ENCODE measurements around the gene CYLD. TPM values are rescaled to one million over a fixed set of nuclear protein-coding genes. Genes with fewer than 3 reads are reported as not detected.

Gene CYLD
- total RNA-seq, 2 donors from 2014 or later, result 28.1 to 30.2 TPM

DNA sequence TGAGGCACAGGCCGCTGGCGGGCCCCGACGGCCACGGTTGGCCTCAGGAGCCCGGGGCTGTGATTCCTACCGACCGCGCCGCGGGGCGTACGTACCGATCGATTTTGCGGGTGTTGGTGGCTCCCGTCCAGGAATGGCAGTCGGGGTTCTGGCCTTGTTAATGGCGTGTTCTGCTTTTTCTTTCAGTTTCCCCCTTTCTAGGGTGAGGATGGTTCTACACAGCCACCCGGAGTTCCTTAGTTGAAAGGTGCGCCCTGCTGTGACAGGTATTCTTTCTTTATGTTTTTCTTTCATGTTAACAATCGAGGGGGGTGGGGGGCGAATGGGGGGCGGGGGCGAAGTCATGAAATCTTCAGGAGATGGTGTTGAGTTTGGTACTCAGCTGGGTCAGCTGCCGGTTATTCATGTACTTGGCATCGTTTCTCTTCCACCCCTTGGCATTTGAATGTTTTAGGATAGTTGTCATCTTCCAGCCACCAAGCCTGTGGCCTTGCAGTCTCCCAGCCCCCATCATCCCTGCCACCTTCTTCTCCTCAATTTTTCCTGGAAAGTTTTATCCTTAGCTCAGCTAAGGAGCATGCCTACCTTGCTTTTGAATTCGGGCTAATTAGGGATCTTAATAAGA is 802 bp downstream of the CYLD start:
- TF ChIP-seq, protein P1, sequence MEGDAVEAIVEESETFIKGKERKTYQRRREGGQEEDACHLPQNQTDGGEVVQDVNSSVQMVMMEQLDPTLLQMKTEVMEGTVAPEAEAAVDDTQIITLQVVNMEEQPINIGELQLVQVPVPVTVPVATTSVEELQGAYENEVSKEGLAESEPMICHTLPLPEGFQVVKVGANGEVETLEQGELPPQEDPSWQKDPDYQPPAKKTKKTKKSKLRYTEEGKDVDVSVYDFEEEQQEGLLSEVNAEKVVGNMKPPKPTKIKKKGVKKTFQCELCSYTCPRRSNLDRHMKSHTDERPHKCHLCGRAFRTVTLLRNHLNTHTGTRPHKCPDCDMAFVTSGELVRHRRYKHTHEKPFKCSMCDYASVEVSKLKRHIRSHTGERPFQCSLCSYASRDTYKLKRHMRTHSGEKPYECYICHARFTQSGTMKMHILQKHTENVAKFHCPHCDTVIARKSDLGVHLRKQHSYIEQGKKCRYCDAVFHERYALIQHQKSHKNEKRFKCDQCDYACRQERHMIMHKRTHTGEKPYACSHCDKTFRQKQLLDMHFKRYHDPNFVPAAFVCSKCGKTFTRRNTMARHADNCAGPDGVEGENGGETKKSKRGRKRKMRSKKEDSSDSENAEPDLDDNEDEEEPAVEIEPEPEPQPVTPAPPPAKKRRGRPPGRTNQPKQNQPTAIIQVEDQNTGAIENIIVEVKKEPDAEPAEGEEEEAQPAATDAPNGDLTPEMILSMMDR (IDR thresholded peaks at IDR 0.05), result no peak
- TF ChIP-seq POLR2AphosphoS5 (IDR thresholded peaks at IDR 0.05) (no peak), POLR2A (IDR thresholded peaks at IDR 0.05) (no peak)
- intact Hi-C loops (cut with DNase I), result loop anchor here (5.0 to 10.0 kb wide), 2 partner anchors 45 to 378 kb away; partner anchors contain the start of gene BRD7

DNA sequence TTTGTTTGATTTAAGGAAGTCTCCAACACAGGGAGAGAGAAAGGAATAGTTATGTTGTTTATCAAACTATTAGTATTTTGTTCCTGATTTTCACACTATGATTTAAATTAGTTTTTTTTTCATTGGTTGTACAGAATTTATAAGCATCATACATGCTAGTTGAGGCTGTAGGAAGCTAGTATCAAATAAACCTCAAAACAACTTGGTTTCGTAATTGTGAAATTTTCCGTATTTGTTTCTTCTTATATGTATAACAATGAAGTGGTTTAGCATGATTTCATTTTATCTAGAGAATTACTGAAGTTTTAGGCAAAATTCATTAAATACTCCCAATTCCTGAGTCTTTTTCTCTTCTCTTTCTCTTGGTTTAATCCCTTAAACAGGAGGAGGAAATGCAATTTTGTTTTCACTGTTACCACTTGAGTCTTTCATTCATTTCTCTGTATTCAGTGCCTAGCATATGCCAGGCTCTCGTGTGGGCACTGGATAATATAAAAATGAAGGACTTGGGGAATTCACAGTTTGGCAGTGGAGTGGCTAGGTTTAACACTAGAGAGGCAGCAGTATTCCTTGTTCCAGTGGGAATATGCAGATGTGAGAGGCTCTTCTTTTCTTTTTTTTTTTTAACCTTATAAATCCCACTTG is 1.8 kb downstream of the CYLD start:
- DNase-seq (ENCODE audit: low spot score), result no peak
- H3K4me1 ChIP-seq (replicated peaks), result no peaks in the 10 kb centered on the region
- intact Hi-C loops (cut with DNase I), result loop anchor here (5.0 to 10.0 kb wide), 2 partner anchors 46 to 379 kb away; partner anchors contain the start of gene BRD7
- H3K27ac ChIP-seq, result no peak overlapping the region
- no peak overlapping the region for H3K4me3 ChIP-seq
- H3K36me3 ChIP-seq, result no peaks in the 10 kb centered on the region
- no peaks in the 10 kb centered on the region for H3K27me3 ChIP-seq (replicated peaks; ENCODE audit: insufficient read depth)
- TF ChIP-seq, protein P1 (IDR thresholded peaks at IDR 0.05), result no peak
- no peak for TF ChIP-seq POLR2AphosphoS5 (IDR thresholded peaks at IDR 0.05)
- no peak for TF ChIP-seq POLR2A (IDR thresholded peaks at IDR 0.05)
- H3K9me3 ChIP-seq, result no peaks in the 10 kb centered on the region
- 66% methylated on average over 3 of the region's 3 CpGs for WGBS

More for the DNA sequence above, 802 bp downstream of the CYLD start:
- Histone ChIP-seq H3K27ac (peak overlapping the region; percentile 86 to 88), H3K36me3 (no peaks in the 10 kb centered on the region), H3K4me3 (peak overlapping the region; percentile 86 to 96), H3K4me1 (replicated peaks) (no peaks in the 10 kb centered on the region), H3K27me3 (replicated peaks; ENCODE audit: insufficient read depth) (no peaks in the 10 kb centered on the region), H3K9me3 (no peaks in the 10 kb centered on the region)
- WGBS, result under 1% methylated on average over 28 of the region's 28 CpGs
- no peak for DNase-seq (ENCODE audit: low spot score)

DNA sequence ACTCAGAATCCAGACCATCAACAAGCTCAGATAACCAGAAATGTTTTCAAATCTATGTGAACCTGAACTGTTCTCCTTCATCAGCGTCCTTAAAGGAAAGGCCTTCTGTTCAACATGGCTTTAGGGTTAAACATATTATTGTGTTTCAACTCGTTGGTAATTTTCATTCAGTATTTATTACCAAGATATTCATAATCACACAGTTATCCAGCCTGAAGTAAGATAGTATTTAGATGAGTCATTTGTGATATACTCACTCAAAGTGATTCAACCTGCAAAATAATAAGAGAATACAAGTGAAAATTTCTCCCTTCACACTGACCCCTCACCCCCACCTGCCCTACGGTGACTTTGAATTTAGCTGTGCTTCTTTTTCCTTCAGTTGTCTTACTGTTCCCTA is 3.0 kb downstream of the CYLD start:
- 67% methylated on average over 3 of the region's 3 CpGs for WGBS
- intact Hi-C loops (cut with DNase I), result loop anchor here (5.0 to 10.0 kb wide), 3 partner anchors 48 to 380 kb away; partner anchors contain the start of gene BRD7
- H3K36me3 ChIP-seq, result no peaks in the 10 kb centered on the region
- no peak overlapping the region for H3K27ac ChIP-seq
- H3K4me1 ChIP-seq (replicated peaks), result no peaks in the 10 kb centered on the region
- DNase-seq (ENCODE audit: low spot score), result no peak
- H3K4me3 ChIP-seq, result no peak overlapping the region
- TF ChIP-seq POLR2A (IDR thresholded peaks at IDR 0.05) (no peak), POLR2AphosphoS5 (IDR thresholded peaks at IDR 0.05) (no peak)
- TF ChIP-seq, protein P1 (IDR thresholded peaks at IDR 0.05), result no peak
- H3K9me3 ChIP-seq, result no peaks in the 10 kb centered on the region
- H3K27me3 ChIP-seq (replicated peaks; ENCODE audit: insufficient read depth), result no peaks in the 10 kb centered on the region

DNA sequence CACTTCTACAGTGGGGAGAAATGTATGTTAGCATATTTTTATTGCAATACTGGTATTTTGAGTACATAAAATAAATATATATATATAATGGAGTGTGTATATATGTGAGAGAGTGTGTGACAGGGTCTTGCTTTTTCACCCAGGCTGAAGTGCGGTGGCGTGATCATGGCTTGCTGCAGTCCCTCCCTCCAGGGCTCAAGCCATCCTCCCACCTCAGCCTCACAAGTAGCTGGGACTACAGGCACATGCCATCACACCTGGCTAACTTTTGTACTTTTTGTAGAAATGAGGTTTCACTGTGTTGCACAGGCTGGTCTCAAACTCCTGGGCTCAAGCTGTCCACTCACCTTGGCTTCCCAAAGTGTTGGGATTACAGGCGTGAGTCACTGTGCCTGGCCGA is 4.1 kb downstream of the CYLD start:
- no peak for TF ChIP-seq POLR2AphosphoS5 (IDR thresholded peaks at IDR 0.05)
- TF ChIP-seq, protein P1 (IDR thresholded peaks at IDR 0.05), result no peak
- TF ChIP-seq POLR2A (IDR thresholded peaks at IDR 0.05), result no peak
- Histone ChIP-seq H3K27ac (no peak overlapping the region), H3K4me3 (no peak overlapping the region), H3K36me3 (no peaks in the 10 kb centered on the region), H3K9me3 (no peaks in the 10 kb centered on the region), H3K27me3 (replicated peaks; ENCODE audit: insufficient read depth) (no peaks in the 10 kb centered on the region), H3K4me1 (replicated peaks) (no peaks in the 10 kb centered on the region)
- WGBS, result 76% methylated on average over 4 of the region's 4 CpGs
- DNase-seq (ENCODE audit: low spot score), result no peak
- intact Hi-C loops (cut with DNase I), result loop anchor here (5.0 to 10.0 kb wide), 2 partner anchors 79 to 381 kb away; partner anchors contain the start of gene BRD7

All from prostate gland (tissue), 2 donors.